IMR-90 (cell line): ENCODE measurements around the gene PCBP1. TPM values are rescaled to one million over a fixed set of nuclear protein-coding genes. Genes with fewer than 3 reads are reported as not detected.

Source experiments
- ATAC-seq: fragments of 200-7000 bp; cut with Tn5 transposase; 2 replicates; pipeline ENCODE4 v1.9.1; 2020; ENCODE audit warnings: low read depth, mild to moderate bottlenecking, moderate library complexity
- BruUV-seq: library from RNA; stranded (reverse); fragments of 400-500 nt; replicated peaks from 2 replicates; lab custom pipeline; 2021; lab: Mats Ljungman, UMichigan
- CTCF ChIA-PET: fragments of 300-600 bp; formaldehyde crosslinking; extraction: SDS; loops from one replicate; lab custom pipeline; 2021; ENCODE audit warnings: antibody characterized with exemption; lab: Yijun Ruan, JAX
- POLR2A ChIA-PET: fragments of 300-600 bp; sonication (Branson Sonifier 250); formaldehyde crosslinking; loops from one replicate; lab custom pipeline; 2022; ENCODE audit warnings: antibody characterized with exemption; ENCODE audit not compliant: unreplicated experiment; lab: Charles Lee
- DNase-seq: peaks from one replicate; pipeline ENCODE4 v3.0.0; 2013
- H2AFZ ChIP-seq: replicated peaks from 2 replicates; pipeline ENCODE3; 2013; ENCODE audit warnings: low read length, mild to moderate bottlenecking; ENCODE audit not compliant: poor library complexity
- H2AK5ac ChIP-seq: 2 replicates; pipeline ENCODE4 v1.6.1; 2013; ENCODE audit warnings: low read depth, low read length, inconsistent platforms
- H2AK9ac ChIP-seq: replicated peaks from 2 replicates; pipeline ENCODE3; 2013; ENCODE audit warnings: mild to moderate bottlenecking, low read depth, low read length, moderate library complexity; ENCODE audit not compliant: poor library complexity
- H2BK120ac ChIP-seq: 2 replicates; pipeline ENCODE4 v1.6.1; 2013; ENCODE audit warnings: low read depth, low read length, inconsistent platforms
- H2BK15ac ChIP-seq: 3 replicates; pipeline ENCODE4 v1.6.1; 2013; ENCODE audit warnings: low read depth, low read length, inconsistent platforms
- H2BK20ac ChIP-seq: 2 replicates; pipeline ENCODE4 v1.6.1; 2013; ENCODE audit warnings: low read depth, mild to moderate bottlenecking, inconsistent platforms, low read length, moderate library complexity
- H2BK5ac ChIP-seq: 2 replicates; pipeline ENCODE4 v1.6.1; 2013; ENCODE audit warnings: mild to moderate bottlenecking, low read depth, low read length, inconsistent platforms; ENCODE audit not compliant: poor library complexity, severe bottlenecking
- H3K14ac ChIP-seq: replicated peaks from 2 replicates; pipeline ENCODE4 v1.6.1; 2013; ENCODE audit warnings: low read depth, low read length, inconsistent platforms
- H3K18ac ChIP-seq: 2 replicates; pipeline ENCODE4 v1.6.1; 2013; ENCODE audit warnings: low read depth, low read length, control low read depth
- H3K23ac ChIP-seq: 2 replicates; pipeline ENCODE4 v1.6.1; 2013; ENCODE audit warnings: low read depth, low read length, inconsistent platforms
- H3K27ac ChIP-seq: 2 replicates; pipeline ENCODE4 v1.5.1; 2013; ENCODE audit warnings: mild to moderate bottlenecking, control low read depth, low read length; ENCODE audit not compliant: insufficient read depth
- H3K27me3 ChIP-seq: 2 replicates; pipeline ENCODE4 v1.6.1; 2013; ENCODE audit warnings: low read length; ENCODE audit not compliant: control insufficient read depth, insufficient read depth
- H3K36me3 ChIP-seq: 2 replicates; pipeline ENCODE4 v1.6.1; 2013; ENCODE audit warnings: low read length, mixed read lengths; ENCODE audit not compliant: control insufficient read depth, insufficient read depth
- H3K4ac ChIP-seq: 2 replicates; pipeline ENCODE4 v1.6.1; 2013; ENCODE audit warnings: low read depth, low read length, inconsistent platforms
- H3K4me1 ChIP-seq: 2 replicates; pipeline ENCODE4 v1.6.1; 2013; ENCODE audit warnings: low read length, mixed read lengths; ENCODE audit not compliant: control insufficient read depth, insufficient read depth
- H3K4me2 ChIP-seq: 2 replicates; pipeline ENCODE4 v1.6.1; 2013; ENCODE audit warnings: low read depth, mild to moderate bottlenecking, control low read depth, low read length, moderate library complexity
- H3K4me3 ChIP-seq: 2 replicates; pipeline ENCODE4 v1.5.1; 2013; ENCODE audit warnings: low read depth, mild to moderate bottlenecking, control low read depth, low read length, moderate library complexity; ENCODE audit not compliant: insufficient read depth
- H3K56ac ChIP-seq: 2 replicates; pipeline ENCODE4 v1.6.1; 2013; ENCODE audit warnings: low read length, inconsistent platforms; ENCODE audit not compliant: insufficient read depth; ENCODE audit errors: extremely low read depth
- H3K79me1 ChIP-seq, 2 experiments: 2 replicates each; pipeline ENCODE4 v1.6.1; 2013; ENCODE audit warnings: low read length in 2 of 2, inconsistent platforms in 1 of 2, low read depth in 1 of 2
- H3K9ac ChIP-seq: 2 replicates; pipeline ENCODE4 v1.6.1; 2013; ENCODE audit warnings: low read depth, low read length, control low read depth
- H3K9me1 ChIP-seq: 2 replicates; pipeline ENCODE4 v1.6.1; 2013; ENCODE audit warnings: low read length, inconsistent platforms; ENCODE audit not compliant: insufficient read depth
- H3K9me3 ChIP-seq: 2 replicates; pipeline ENCODE4 v1.6.1; 2013; ENCODE audit warnings: low read length; ENCODE audit not compliant: control insufficient read depth, insufficient read depth
- H4K20me1 ChIP-seq: 2 replicates; pipeline ENCODE4 v1.6.1; 2013; ENCODE audit warnings: low read length, inconsistent platforms; ENCODE audit not compliant: insufficient read depth
- H4K5ac ChIP-seq: 2 replicates; pipeline ENCODE4 v1.6.1; 2013; ENCODE audit warnings: mild to moderate bottlenecking, low read depth, low read length, control low read depth
- H4K8ac ChIP-seq, 2 experiments: 2 replicates each; pipeline ENCODE4 v1.6.1; 2013; ENCODE audit warnings: low read depth in 2 of 2, low read length in 2 of 2, control low read depth in 1 of 2, inconsistent platforms in 1 of 2
- H4K91ac ChIP-seq: 2 replicates; pipeline ENCODE4 v1.6.1; 2013; ENCODE audit warnings: low read depth, low read length, inconsistent platforms; ENCODE audit not compliant: insufficient read depth
- CEBPB ChIP-seq: IDR thresholded peaks from 2 replicates; pipeline ENCODE4 v1.6.1; 2012; ENCODE audit warnings: low read depth, low read length, improper control_type of control experiment
- CHD1 ChIP-seq: IDR thresholded peaks from 2 replicates; pipeline ENCODE4 v1.6.1; 2012; ENCODE audit warnings: low read depth, low read length, improper control_type of control experiment
- MAFK ChIP-seq: IDR thresholded peaks from 2 replicates; pipeline ENCODE4 v1.6.1; 2012; ENCODE audit warnings: low read depth, low read length, improper control_type of control experiment
- MAZ ChIP-seq: IDR thresholded peaks from 2 replicates; pipeline ENCODE4 v1.6.1; 2012; ENCODE audit warnings: low read depth, mild to moderate bottlenecking, low read length, improper control_type of control experiment, moderate library complexity, borderline replicate concordance
- MXI1 ChIP-seq: IDR thresholded peaks from 2 replicates; pipeline ENCODE4 v1.6.1; 2012; ENCODE audit warnings: low read depth, mild to moderate bottlenecking, low read length, moderate library complexity, borderline replicate concordance
- NFE2L2 ChIP-seq: fragments of 150-350 bp; IDR thresholded peaks from 2 replicates; pipeline ENCODE4 v1.6.1; 2016; ENCODE audit warnings: low read depth, mild to moderate bottlenecking, low read length
- POLR2A ChIP-seq: IDR thresholded peaks from 2 replicates; pipeline ENCODE4 v1.6.1; 2012; ENCODE audit warnings: mild to moderate bottlenecking, low read depth, low read length
- RAD21 ChIP-seq: IDR thresholded peaks from 2 replicates; pipeline ENCODE4 v1.6.1; 2012; ENCODE audit warnings: low read length, improper control_type of control experiment
- RCOR1 ChIP-seq: IDR thresholded peaks from 2 replicates; pipeline ENCODE4 v1.6.1; 2012; ENCODE audit warnings: mild to moderate bottlenecking, low read length, improper control_type of control experiment; ENCODE audit not compliant: insufficient replicate concordance
- SMC3 ChIP-seq: fragments of 150-350 bp; IDR thresholded peaks from 2 replicates; pipeline ENCODE4 v1.6.1; 2016; ENCODE audit warnings: low read depth, mild to moderate bottlenecking, antibody characterized with exemption, low read length, moderate library complexity
- WGBS, 2 experiments: methylation state at CpG; one replicate each; pipeline versions ENCODE4 v1.1.5 to v1.1.7; 2013; ENCODE audit warnings: missing lambda C conversion rate in 2 of 2; ENCODE audit not compliant: insufficient read length in 1 of 2; ENCODE audit errors: extremely low coverage in 2 of 2; 5-methylcytosine and 5-hydroxymethylcytosine counted together
- dilution Hi-C: fragments of 300-500 bp; cut with HindIII; formaldehyde crosslinking; loops from one replicate; pipeline ENCODE4 v1.14.3; 2018; ENCODE audit warnings: low sequenced_read_pairs; ENCODE audit not compliant: unreplicated experiment
- in situ Hi-C: fragments of 300-500 bp; cut with MboI; formaldehyde crosslinking; loops from 3 replicates; pipeline ENCODE4 v1.14.3; 2019; ENCODE audit warnings: low sequenced_read_pairs, inconsistent platforms, mixed read lengths
- intact Hi-C: fragments of 100-400 bp; cut with micrococcal nuclease; formaldehyde crosslinking; loops from 2 replicates; pipeline ENCODE4 v1.10.0; 2022
- polyA plus RNA-seq, 3 experiments: library from polyadenylated mRNA; depleted of rRNA; stranded (reverse); fragments of >200 nt; gene quantifications; 2 replicates each; pipeline ENCODE4 v1.2.3, GENCODE V29; 2012; ENCODE audit warnings: low replicate concordance in 1 of 3
- total RNA-seq: library from RNA; depleted of rRNA; stranded (reverse); fragments of >200 nt; gene quantifications from 2 replicates; pipeline ENCODE4 v1.2.3, GENCODE V29; 2012
- TF ChIP-seq, protein P1 (sequence below): fragments of 150-350 bp; IDR thresholded peaks from 2 replicates; pipeline ENCODE4 v1.6.1; 2017; ENCODE audit warnings: mild to moderate bottlenecking, antibody characterized with exemption, low read length, low read depth
- TF ChIP-seq, protein P2 (sequence below): conservative IDR thresholded peaks from 2 replicates; pipeline ENCODE4 v1.5.1; 2012; ENCODE audit warnings: mild to moderate bottlenecking, low read depth, low read length, improper control_type of control experiment

The PCBP1 gene
- total and polyA plus RNA-seq, 2 of the 4 experiments (the other 2 are of a cell fraction) = 33.7 to 166 TPM

DNA sequence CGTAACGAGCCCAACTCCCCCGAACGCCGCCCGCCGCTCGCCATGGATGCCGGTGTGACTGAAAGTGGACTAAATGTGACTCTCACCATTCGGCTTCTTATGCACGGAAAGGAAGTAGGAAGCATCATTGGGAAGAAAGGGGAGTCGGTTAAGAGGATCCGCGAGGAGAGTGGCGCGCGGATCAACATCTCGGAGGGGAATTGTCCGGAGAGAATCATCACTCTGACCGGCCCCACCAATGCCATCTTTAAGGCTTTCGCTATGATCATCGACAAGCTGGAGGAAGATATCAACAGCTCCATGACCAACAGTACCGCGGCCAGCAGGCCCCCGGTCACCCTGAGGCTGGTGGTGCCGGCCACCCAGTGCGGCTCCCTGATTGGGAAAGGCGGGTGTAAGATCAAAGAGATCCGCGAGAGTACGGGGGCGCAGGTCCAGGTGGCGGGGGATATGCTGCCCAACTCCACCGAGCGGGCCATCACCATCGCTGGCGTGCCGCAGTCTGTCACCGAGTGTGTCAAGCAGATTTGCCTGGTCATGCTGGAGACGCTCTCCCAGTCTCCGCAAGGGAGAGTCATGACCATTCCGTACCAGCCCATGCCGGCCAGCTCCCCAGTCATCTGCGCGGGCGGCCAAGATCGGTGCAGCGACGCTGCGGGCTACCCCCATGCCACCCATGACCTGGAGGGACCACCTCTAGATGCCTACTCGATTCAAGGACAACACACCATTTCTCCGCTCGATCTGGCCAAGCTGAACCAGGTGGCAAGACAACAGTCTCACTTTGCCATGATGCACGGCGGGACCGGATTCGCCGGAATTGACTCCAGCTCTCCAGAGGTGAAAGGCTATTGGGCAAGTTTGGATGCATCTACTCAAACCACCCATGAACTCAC lies 673 bp downstream of the PCBP1 start:
- TF ChIP-seq, protein P1, sequence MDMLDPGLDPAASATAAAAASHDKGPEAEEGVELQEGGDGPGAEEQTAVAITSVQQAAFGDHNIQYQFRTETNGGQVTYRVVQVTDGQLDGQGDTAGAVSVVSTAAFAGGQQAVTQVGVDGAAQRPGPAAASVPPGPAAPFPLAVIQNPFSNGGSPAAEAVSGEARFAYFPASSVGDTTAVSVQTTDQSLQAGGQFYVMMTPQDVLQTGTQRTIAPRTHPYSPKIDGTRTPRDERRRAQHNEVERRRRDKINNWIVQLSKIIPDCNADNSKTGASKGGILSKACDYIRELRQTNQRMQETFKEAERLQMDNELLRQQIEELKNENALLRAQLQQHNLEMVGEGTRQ = no peak
- TF ChIP-seq SMC3 (no peak), CEBPB (no peak), RCOR1 (no peak), MAZ (no peak), RAD21 (peak; percentile 38), CHD1 (peak; percentile 72; the same call in 1 of the 2 replicates), NFE2L2 (peak; percentile 80), POLR2A (0 out of 2 replicates have a peak, but pooled peaks have one; percentile 21), MAFK (0 out of 2 replicates have a peak, but pooled peaks have one; percentile 5), MXI1 (peak; percentile 78)
- TF ChIP-seq, protein P2, sequence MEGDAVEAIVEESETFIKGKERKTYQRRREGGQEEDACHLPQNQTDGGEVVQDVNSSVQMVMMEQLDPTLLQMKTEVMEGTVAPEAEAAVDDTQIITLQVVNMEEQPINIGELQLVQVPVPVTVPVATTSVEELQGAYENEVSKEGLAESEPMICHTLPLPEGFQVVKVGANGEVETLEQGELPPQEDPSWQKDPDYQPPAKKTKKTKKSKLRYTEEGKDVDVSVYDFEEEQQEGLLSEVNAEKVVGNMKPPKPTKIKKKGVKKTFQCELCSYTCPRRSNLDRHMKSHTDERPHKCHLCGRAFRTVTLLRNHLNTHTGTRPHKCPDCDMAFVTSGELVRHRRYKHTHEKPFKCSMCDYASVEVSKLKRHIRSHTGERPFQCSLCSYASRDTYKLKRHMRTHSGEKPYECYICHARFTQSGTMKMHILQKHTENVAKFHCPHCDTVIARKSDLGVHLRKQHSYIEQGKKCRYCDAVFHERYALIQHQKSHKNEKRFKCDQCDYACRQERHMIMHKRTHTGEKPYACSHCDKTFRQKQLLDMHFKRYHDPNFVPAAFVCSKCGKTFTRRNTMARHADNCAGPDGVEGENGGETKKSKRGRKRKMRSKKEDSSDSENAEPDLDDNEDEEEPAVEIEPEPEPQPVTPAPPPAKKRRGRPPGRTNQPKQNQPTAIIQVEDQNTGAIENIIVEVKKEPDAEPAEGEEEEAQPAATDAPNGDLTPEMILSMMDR = 0 out of 2 replicates have a peak, but pooled peaks have one; percentile 17
- H3K4ac ChIP-seq = peak overlapping the region; percentile 99
- peak overlapping the region; percentile 98 for H3K23ac ChIP-seq
- peak overlapping the region; percentile 99 for H2AK9ac ChIP-seq
- BruUV-seq = TSS peak; percentile 91
- POLR2A ChIA-PET = interaction anchor here (0.8 to 1.3 kb wide), 3 partner anchors 26 to 174 kb away, joined by 3 to 6 read pairs (median 4); partner anchors contain the start of gene MXD1
- H2BK120ac ChIP-seq = peak overlapping the region; percentile 77
- peak overlapping the region; percentile 95 for H2BK5ac ChIP-seq
- H3K56ac ChIP-seq = peak overlapping the region; percentile 98
- peaks cover 10% of the 10 kb centered on the region for H4K20me1 ChIP-seq
- peak overlapping the region; percentile 99 for H3K27ac ChIP-seq
- CTCF ChIA-PET = interaction anchor here (0.5 to 1.3 kb wide), 2 partner anchors 44 to 55 kb away, joined by 3 read pairs; no protein-coding TSS in a partner anchor
- peaks cover 6% of the 10 kb centered on the region for H3K4me1 ChIP-seq
- H4K5ac ChIP-seq = peak overlapping the region; percentile 98
- no peaks in the 10 kb centered on the region for H3K9me3 ChIP-seq
- in situ Hi-C loops = no loop called here
- peak overlapping the region; percentile 86 for H2AFZ ChIP-seq
- DNase-seq (peak; percentile 58), ATAC-seq (peak; percentile 12)
- H3K4me2 ChIP-seq = peak overlapping the region; percentile 97
- H3K18ac ChIP-seq = peak overlapping the region; percentile 96
- peak overlapping the region; percentile 99 to 100 for H4K8ac ChIP-seq
- intact Hi-C loops = loop anchor here (1.0 to 10.0 kb wide), 5 partner anchors 36 to 363 kb away; partner anchors contain the start of gene TIA1
- H3K9me1 ChIP-seq = peaks cover 14% of the 10 kb centered on the region
- H2BK20ac ChIP-seq = no peak overlapping the region; the same call in 1 of the 2 replicates
- peak overlapping the region; percentile 100 for H3K9ac ChIP-seq
- dilution Hi-C loops = no loop called here
- no peaks in the 10 kb centered on the region for H3K27me3 ChIP-seq
- H3K36me3 ChIP-seq = peaks cover 20% of the 10 kb centered on the region
- peak overlapping the region; percentile 95 for H3K4me3 ChIP-seq
- peak overlapping the region; percentile 97 for H4K91ac ChIP-seq
- H2BK15ac ChIP-seq = peak overlapping the region; percentile 8; the same call in 1 of the 3 replicates
- WGBS, 2 experiments = 1% methylated on average over 36 of the region's 58 CpGs; no CpG with 5 or more reads in 1 of the 2 experiments
- peaks cover 19 to 63% of the 10 kb centered on the region in 2 experiments for H3K79me1 ChIP-seq
- peak overlapping the region; percentile 100 for H2AK5ac ChIP-seq
- H3K14ac ChIP-seq = peak overlapping the region; percentile 99
